WTC11 (cell line): ENCODE measurements around the gene TNS3. TPM values are rescaled to one million over a fixed set of nuclear protein-coding genes. Genes with fewer than 3 reads are reported as not detected.

Experiments
- ATAC-seq: fragments of 200-7000 bp; cut with Tn5 transposase; 2 replicates; pipeline ENCODE4 v1.10.0; 2021; ENCODE audit warnings: mild to moderate bottlenecking, moderate library complexity
- CTCF ChIA-PET: fragments of 300-600 bp; sonication (Branson Sonifier 250); formaldehyde crosslinking; loops from one replicate; lab custom pipeline; 2021; ENCODE audit warnings: antibody characterized with exemption; lab: Charles Lee
- POLR2A ChIA-PET: fragments of 350-600 bp; sonication (Branson Sonifier 250); formaldehyde crosslinking; loops from one replicate; lab custom pipeline; 2021; ENCODE audit warnings: antibody characterized with exemption; lab: Charles Lee
- DNase-seq: peaks from one replicate; pipeline ENCODE4 v3.0.0; 2021; ENCODE audit warnings: low spot score
- H3K27ac Mint-ChIP-seq: 2 replicates; pipeline ENCODE4 v1.8.0; 2021; ENCODE audit warnings: mixed read lengths
- H3K27me3 Mint-ChIP-seq: 2 replicates; pipeline ENCODE4 v1.8.0; 2021; ENCODE audit warnings: low read depth, mild to moderate bottlenecking, moderate library complexity, mixed read lengths
- H3K36me3 Mint-ChIP-seq: 2 replicates; pipeline ENCODE4 v1.8.0; 2021; ENCODE audit warnings: mixed read lengths
- H3K4me1 Mint-ChIP-seq: 2 replicates; pipeline ENCODE4 v1.8.0; 2022; ENCODE audit warnings: mixed read lengths
- H3K4me3 Mint-ChIP-seq: 2 replicates; pipeline ENCODE4 v1.8.0; 2021; ENCODE audit warnings: mild to moderate bottlenecking, moderate library complexity, mixed read lengths
- H3K9me3 Mint-ChIP-seq: 2 replicates; pipeline ENCODE4 v1.8.0; 2021; ENCODE audit warnings: mixed read lengths
- ARID4B ChIP-seq: sonication (generic); formaldehyde crosslinking; IDR thresholded peaks from 2 replicates; pipeline ENCODE4 v1.8.0; 2023; ENCODE audit warnings: missing genetic modification reagents, mild to moderate bottlenecking, borderline replicate concordance
- CREB1 ChIP-seq: sonication (generic); formaldehyde crosslinking; IDR thresholded peaks from 2 replicates; pipeline ENCODE4 v1.8.0; 2023; ENCODE audit warnings: mild to moderate bottlenecking, missing genetic modification reagents
- ELF4 ChIP-seq: sonication (generic); formaldehyde crosslinking; IDR thresholded peaks from 2 replicates; pipeline ENCODE4 v1.8.1; 2022; ENCODE audit warnings: low read depth, mild to moderate bottlenecking, moderate library complexity, missing genetic modification reagents
- ERG ChIP-seq: fragments of 250-450 bp; sonication (Bioruptor Pico); IDR thresholded peaks from 2 replicates; pipeline ENCODE4 v1.8.0; 2021; ENCODE audit warnings: mild to moderate bottlenecking
- MAX ChIP-seq: sonication (generic); formaldehyde crosslinking; IDR thresholded peaks from 2 replicates; pipeline ENCODE4 v1.8.0; 2022; ENCODE audit warnings: mild to moderate bottlenecking, missing genetic modification reagents
- NFATC4 ChIP-seq: fragments of 250-450 bp; sonication (Bioruptor Pico); IDR thresholded peaks from 2 replicates; pipeline ENCODE4 v1.9.0; 2021; ENCODE audit warnings: mild to moderate bottlenecking
- NFYB ChIP-seq: sonication (generic); formaldehyde crosslinking; conservative IDR thresholded peaks from 2 replicates; pipeline ENCODE4 v1.8.0; 2022; ENCODE audit warnings: low read depth, missing genetic modification reagents
- NR2C2 ChIP-seq: sonication (generic); formaldehyde crosslinking; IDR thresholded peaks from 2 replicates; pipeline ENCODE4 v1.8.0; 2022; ENCODE audit warnings: mild to moderate bottlenecking, missing genetic modification reagents
- NR3C1 ChIP-seq: sonication (generic); formaldehyde crosslinking; conservative IDR thresholded peaks from 2 replicates; pipeline ENCODE4 v1.8.1; 2023; ENCODE audit warnings: low read depth, mild to moderate bottlenecking, missing genetic modification reagents
- OVOL2 ChIP-seq: fragments of 250-450 bp; sonication (Bioruptor Pico); IDR thresholded peaks from 2 replicates; pipeline ENCODE4 v1.9.0; 2021; ENCODE audit warnings: mild to moderate bottlenecking, borderline replicate concordance
- PRRX2 ChIP-seq: fragments of 250-450 bp; sonication (Bioruptor Pico); IDR thresholded peaks from 2 replicates; pipeline ENCODE4 v1.8.0; 2021; ENCODE audit warnings: mild to moderate bottlenecking
- SMAD4 ChIP-seq: sonication (generic); formaldehyde crosslinking; IDR thresholded peaks from 2 replicates; pipeline ENCODE4 v1.8.0; 2022; ENCODE audit warnings: mild to moderate bottlenecking, missing genetic modification reagents
- SOX15 ChIP-seq: fragments of 250-450 bp; sonication (Bioruptor Pico); IDR thresholded peaks from 2 replicates; pipeline ENCODE4 v1.9.0; 2021; ENCODE audit warnings: mild to moderate bottlenecking
- TP53 ChIP-seq: sonication (generic); formaldehyde crosslinking; IDR thresholded peaks from 2 replicates; pipeline ENCODE4 v1.8.1; 2023; ENCODE audit warnings: mild to moderate bottlenecking, missing genetic modification reagents
- USF1 ChIP-seq: sonication (generic); formaldehyde crosslinking; IDR thresholded peaks from 2 replicates; pipeline ENCODE4 v1.8.0; 2022; ENCODE audit warnings: mild to moderate bottlenecking, missing genetic modification reagents
- ZBTB21 ChIP-seq: sonication (generic); formaldehyde crosslinking; IDR thresholded peaks from 2 replicates; pipeline ENCODE4 v1.8.1; 2023; ENCODE audit warnings: mild to moderate bottlenecking, missing genetic modification reagents, borderline replicate concordance
- ZMAT4 ChIP-seq: fragments of 250-450 bp; sonication (Bioruptor Pico); IDR thresholded peaks from 2 replicates; pipeline ENCODE4 v1.9.0; 2021; ENCODE audit warnings: mild to moderate bottlenecking
- ZNF138 ChIP-seq: sonication (generic); formaldehyde crosslinking; conservative IDR thresholded peaks from 2 replicates; pipeline ENCODE4 v1.8.1; 2022; ENCODE audit warnings: mild to moderate bottlenecking, moderate library complexity, missing genetic modification reagents
- ZNF219 ChIP-seq: sonication (generic); formaldehyde crosslinking; IDR thresholded peaks from 2 replicates; pipeline ENCODE4 v1.8.0; 2023; ENCODE audit warnings: missing genetic modification reagents, mild to moderate bottlenecking, borderline replicate concordance
- ZNF512 ChIP-seq: sonication (generic); formaldehyde crosslinking; IDR thresholded peaks from 2 replicates; pipeline ENCODE4 v1.8.1; 2022; ENCODE audit warnings: missing genetic modification reagents, borderline replicate concordance
- ZNF671 ChIP-seq: fragments of 250-450 bp; sonication (Bioruptor Pico); IDR thresholded peaks from 2 replicates; pipeline ENCODE4 v1.8.0; 2021; ENCODE audit warnings: mild to moderate bottlenecking
- total RNA-seq: library from RNA; stranded (reverse); gene quantifications from 3 replicates; pipeline ENCODE4 v1.2.3, GENCODE V29; 2021

Gene TNS3
- total RNA-seq, 1 experiment from 2014 or later = 37.7 TPM

GRCh38 chr7:47514367-47514766 is 67.5 kb downstream of the TNS3 start (continued):
- TF ChIP-seq ARID4B (CRISPR knock-in tag) = no peak

- peak; percentile 28; the same call in 1 of the 2 replicates for ATAC-seq
- no peak overlapping the region for H3K27ac Mint-ChIP-seq
Measured at GRCh38 chr7:47513741-47514241, 68.1 kb downstream of the TNS3 start.

GRCh38 chr7:47512481-47513176 is 69.3 kb downstream of the TNS3 start:
- Mint-ChIP-seq H3K4me1 (peaks cover 10% of the 10 kb centered on the region), H3K4me3 (no peak overlapping the region), H3K9me3 (no peaks in the 10 kb centered on the region), H3K36me3 (peaks cover 3% of the 10 kb centered on the region; the same call in 1 of the 2 replicates), H3K27me3 (no peaks in the 10 kb centered on the region), H3K27ac (no peak overlapping the region)
- ChIA-PET CTCF (no interaction called here), POLR2A (no interaction called here)
- no peak for DNase-seq
- no peak for ATAC-seq
- TF ChIP-seq ZNF219 (CRISPR knock-in tag) (no peak), ARID4B (CRISPR knock-in tag) (no peak), NFYB (no peak), PRRX2 (no peak), USF1 (CRISPR knock-in tag) (no peak)

More at GRCh38 chr7:47513741-47514241, 68.1 kb downstream of the TNS3 start:
- ChIA-PET CTCF (no interaction called here), POLR2A (no interaction called here)
- Mint-ChIP-seq H3K36me3 (peaks cover 3% of the 10 kb centered on the region; the same call in 1 of the 2 replicates), H3K27me3 (no peaks in the 10 kb centered on the region), H3K4me1 (peaks cover 17% of the 10 kb centered on the region), H3K4me3 (no peak overlapping the region), H3K9me3 (no peaks in the 10 kb centered on the region)
- DNase-seq = no peak
- TF ChIP-seq ZNF138 (CRISPR knock-in tag) (no peak), SOX15 (no peak), TP53 (CRISPR knock-in tag) (no peak), NR2C2 (CRISPR knock-in tag) (no peak), NFATC4 (CRISPR knock-in tag) (no peak), ZMAT4 (CRISPR knock-in tag) (no peak), ZBTB21 (CRISPR knock-in tag) (no peak), NR3C1 (CRISPR knock-in tag) (no peak), ZNF671 (CRISPR knock-in tag) (no peak), MAX (CRISPR knock-in tag) (no peak), OVOL2 (CRISPR knock-in tag) (no peak), SMAD4 (CRISPR knock-in tag) (no peak), ZNF512 (CRISPR knock-in tag) (no peak), CREB1 (CRISPR knock-in tag) (no peak), PRRX2 (no peak), ERG (no peak), ELF4 (CRISPR knock-in tag) (no peak)
